Fibroblast of skin of back (primary cell): ENCODE data around the gene GSTO2.

Source experiments
- DNase-seq: peaks from one replicate; pipeline ENCODE4 v3.0.0-alpha.2; 2013

The GSTO2 gene

DNA sequence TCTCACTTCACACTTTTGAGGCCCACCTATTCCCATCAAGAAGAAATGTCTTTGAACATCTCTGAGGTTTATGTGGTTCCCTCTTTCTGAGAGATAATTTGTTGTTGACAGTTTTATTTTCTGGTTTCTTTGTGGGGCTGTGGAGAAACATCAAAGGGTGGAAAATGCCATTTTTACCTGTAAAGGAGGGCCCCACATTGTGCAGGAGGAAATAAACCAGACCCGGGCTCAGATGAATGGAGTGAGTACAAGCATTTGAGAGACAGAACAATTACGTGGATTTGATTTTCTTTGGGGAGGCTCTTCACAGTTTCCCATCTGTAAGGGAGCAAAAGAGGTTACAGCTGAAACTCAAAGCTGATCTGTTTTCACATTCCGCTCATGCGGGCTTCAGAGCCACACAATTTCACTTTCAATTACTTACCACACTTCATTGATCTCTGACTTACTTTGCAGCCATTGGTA lies 39.5 kb downstream of the GSTO2 start:
- no peak for DNase-seq

DNA sequence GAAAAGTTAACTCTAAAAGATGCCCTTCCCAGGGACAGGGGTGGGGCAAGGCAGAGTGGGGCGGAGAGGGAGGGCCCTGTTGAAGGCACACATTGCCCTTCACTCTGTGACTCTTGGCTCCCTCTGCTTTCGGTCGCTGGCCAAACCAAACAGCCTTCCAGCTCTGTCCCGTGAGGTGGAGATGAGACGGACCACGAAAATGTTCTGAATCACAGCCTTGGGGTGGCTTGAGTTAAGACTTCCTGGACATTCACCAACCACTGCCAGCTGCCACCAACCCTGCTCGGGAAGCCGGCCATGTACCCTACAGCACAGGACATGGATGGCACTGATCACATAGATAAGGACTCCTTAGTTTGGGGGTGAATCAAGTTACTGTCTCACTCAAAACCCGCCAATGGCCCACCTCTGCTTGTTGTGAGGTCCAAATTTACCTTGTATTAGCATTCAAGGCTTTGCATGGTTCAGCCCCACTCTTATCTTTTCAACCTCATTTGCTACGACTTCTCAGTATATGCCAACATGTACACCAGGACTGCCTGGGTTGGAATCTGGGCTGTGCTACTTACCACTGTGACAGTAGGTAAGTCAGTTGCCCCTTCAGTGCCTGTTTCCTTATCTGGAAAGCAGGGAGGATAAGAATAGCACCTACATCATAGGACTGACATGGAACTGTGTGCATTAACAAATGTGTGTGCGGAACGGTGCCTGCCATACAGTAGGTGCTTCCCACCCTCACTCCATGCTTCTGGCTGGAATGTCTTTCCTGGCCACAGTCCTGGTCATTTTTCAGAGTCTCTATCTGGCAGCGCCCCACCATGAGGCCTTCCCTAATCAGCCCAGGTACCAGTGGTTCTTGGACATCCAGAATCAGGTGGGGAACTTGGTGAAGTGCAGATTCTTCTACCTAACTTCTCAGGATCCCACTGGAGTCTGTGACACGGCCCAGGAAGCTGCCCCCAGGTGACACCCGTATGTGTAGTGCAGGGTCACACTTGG lies 41.3 kb downstream of the GSTO2 start:
- DNase-seq = peak; percentile 96

DNA sequence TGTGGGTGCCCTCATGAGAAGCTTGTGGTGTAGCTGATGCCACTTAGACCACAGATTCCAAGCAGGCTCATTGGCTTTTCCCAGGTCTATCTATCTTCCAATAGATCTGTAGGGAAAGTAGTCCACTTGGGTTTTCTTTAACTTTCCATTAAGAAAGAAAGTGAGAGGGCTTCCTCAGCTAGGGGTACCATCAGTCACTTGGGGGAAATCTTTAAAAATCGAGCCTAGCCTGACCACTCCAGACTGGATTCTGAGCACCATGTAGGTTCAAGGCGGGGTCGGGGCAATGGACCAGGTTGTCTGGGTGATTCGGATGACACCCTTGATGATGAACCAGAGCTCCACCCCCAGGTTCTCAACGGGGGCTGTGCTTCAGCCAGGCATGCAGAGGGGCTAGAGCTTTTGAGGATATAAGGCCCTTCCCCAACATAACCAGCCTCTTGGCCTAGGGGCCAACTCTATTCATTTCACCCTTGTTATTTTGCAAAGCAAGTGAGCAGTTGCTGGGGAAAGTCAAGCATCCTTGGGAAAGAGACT lies 42.3 kb downstream of the GSTO2 start:
- DNase-seq = no peak

DNA sequence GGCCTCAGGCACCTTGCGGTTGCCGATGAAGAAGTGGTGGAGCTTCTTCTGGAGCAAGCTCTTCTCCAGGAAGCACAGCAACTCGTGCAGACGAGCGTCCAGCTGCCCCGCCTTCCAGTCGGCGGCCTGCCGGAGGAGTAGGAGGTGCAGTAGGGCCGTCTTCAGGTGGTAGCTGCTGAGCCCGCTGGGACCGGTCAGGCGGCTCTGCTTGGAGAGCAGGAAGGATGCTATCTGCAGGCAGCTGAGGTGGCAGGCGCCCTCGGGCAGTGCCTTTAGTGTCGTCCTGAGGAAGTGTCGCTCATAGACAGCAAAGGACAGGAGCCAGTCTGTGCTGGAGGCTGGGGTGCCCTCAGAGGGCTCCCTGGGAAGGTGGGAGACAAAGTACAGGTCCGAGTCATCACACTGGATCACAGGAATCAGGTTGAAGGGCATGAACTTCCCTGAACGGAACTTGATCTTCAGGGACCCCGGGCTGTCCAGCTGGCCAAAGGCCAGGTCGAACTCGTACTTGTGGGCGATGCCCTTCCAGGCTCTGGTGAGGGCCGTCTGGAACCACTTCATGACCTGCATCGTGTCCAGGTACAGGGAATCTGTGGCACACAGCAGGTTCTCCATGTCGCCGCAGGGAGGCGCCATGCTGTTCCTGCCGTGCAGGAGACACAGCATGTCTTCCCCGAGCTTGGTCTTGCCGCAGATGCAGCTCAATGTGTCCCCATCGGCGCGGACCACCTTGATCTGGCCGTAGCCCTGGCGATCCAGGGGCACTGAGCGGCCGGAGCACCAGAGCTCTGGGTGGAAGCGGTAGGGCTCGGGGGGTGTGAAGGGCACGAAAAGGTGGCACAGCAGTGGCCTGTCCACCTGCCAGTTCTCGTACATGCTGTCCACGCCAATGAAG lies 45.9 kb downstream of the GSTO2 start:
- DNase-seq = no peak

DNA sequence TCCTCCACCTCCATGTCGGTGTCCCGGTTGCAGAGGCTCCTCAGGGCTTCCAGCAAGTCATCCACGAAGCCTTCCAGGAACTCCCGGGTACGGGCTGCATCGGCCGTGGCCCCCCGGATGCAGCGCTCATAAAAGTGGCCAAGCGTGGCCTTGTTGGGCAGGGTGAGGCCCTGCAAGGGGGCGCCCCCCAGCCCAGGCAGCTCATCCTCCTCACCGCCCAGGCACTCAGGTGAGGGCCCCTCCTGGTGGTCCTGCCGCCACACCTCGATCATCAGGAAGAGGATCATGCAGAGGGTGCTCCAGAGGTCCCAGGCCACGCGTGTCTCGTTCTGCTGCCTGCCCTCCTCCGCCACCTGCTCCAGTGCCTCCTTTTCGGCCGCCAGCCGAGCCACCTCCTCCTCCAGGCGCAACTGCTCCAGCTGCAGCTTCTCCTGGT lies 46.5 kb downstream of the GSTO2 start:
- DNase-seq = no peak

DNA sequence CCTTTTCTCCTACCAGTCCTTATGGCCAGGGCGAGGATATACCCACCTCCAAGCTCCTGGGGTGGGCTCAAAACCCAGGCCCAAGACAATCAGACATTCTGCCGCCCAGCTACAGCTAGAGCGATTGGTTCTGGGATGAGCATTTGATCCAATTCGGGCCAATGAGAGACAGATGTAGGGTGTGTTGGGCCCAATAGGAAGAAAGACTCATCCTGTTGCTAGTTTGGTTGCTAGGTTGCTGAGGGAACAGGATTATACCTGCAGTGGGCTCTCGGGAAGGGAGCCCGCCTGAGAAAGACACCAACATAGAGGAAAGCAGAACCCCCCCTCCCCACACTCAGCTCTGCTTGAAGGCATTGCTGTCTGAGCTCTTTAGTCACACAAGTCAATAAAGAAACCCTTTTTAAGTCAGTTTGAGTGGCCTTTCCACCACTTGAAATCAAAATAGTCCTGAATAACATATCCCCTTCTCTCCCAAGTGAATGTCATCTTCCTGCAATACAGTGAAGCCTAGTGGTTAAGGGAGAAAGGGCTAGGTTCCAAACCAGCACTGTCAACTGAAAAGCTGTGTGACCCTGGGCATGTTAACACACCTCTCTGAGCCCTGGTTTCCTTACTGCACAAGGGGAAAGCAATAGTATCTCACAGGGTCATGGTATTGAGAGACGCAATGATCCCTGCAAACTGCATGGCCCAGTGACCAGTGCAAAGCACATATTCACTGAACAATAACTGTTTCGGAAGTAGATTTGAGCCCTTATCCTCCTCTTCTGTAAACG lies 47.5 kb downstream of the GSTO2 start:
- no peak for DNase-seq

DNA sequence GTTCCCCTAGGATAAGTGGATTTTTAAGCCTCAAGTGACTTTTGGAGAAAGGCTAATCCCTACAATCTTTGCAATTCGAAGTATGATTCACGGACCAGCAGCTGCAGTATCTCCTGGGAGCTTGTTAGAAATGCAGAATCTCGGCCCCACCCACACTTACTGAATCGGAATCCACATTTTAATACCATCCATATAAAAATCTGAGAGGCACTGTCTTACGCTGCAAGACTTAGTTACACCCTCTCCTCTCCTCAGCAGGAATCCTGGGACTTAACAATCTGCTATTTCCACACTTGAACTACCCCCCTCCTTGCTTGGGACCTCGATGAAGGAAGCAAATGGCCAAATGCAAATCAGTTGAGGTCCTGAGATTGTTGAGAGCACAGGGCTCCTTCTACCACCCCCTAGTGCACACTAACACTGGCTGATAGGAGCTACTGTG lies 48.3 kb downstream of the GSTO2 start:
- DNase-seq = peak; percentile 84

DNA sequence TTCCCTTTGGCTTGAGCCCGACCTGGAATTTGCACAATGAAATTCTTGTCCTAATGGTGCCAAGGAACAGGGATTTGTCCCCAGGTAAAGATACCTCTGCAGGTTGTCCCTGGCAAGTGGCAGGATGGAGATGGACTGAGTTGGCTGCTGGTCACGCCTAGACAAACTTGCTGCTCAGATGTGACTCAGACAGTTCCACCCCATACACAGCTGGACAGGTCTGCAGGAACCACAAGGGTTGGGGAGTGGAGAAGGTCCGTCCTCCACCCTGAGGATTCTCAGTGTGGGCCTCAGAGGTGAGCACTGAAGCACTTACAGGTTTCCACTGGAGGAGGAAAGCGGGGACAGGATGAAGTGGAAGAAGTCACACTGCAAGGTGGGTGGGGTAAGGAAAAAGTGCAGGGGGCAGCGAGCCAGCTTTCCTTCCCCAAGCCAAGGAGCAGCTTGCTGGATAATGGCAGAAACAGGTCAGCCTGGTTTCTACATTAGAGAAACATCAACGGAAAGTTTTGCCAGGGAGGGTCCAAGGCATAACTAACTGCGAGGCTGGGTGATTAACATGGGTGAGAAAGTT lies 48.8 kb downstream of the GSTO2 start:
- no peak for DNase-seq

DNA sequence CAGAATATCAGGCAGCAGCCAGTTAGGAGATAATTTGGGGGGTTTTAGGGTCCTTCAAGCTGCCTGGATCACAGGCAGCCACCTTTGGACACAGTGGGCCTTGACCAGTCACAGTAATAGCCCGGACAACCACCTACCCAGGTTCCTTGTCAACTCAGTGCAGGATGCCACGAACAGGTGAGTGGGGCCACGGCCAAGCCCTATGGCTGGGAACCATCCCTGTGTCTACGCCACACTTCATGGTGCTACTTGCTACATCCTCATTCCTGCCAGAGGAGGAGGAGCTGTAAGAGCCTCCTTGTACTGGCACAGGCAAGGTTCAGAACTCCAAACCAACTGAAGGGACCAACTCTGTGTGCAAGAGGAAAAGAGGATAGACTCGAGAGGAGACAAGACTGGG lies 49.3 kb downstream of the GSTO2 start:
- no peak for DNase-seq

DNA sequence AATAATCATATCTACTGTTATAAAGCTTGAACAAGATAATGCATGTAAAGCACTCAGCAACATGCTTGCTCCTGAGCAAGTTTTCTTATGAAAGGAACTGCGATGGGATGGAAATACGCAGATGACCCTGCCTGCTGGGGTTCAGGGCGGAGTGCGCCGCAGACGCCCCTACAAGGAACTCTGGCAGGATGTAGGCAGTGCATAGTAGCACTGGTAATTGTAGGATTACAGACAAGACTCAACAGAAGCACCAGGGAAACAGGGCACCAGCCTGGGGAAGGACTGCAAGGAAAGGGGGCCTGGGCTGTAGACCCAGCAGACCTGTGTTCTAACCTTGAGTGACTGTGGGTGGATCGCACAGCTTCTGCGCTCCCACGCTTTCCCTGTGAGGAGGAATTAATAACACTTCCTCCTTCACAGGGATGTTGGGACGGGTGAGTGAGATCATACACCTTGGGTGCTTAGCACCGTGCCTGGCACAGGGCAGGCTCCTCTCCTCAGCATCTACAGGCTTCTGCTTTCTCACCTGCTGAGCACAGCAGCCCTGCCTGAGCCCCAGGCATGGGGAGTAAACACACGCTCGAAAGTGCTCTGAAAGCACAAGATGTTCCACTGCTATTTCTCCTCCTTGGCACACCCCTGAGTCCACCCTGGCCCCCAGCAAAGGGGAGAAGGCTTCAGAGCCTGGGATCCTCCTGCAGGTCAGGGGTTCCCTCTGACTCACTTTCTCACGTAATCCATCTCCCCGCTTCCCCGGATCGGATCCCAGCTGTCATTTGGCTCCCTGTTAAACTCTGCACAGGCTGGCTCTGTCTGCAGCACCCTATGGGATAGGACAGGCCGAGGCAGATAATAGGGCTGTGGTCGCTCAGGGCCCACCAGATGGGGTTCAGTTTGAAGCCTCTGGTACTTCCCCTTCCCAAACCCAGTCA lies 50.1 kb downstream of the GSTO2 start:
- no peak for DNase-seq

DNA sequence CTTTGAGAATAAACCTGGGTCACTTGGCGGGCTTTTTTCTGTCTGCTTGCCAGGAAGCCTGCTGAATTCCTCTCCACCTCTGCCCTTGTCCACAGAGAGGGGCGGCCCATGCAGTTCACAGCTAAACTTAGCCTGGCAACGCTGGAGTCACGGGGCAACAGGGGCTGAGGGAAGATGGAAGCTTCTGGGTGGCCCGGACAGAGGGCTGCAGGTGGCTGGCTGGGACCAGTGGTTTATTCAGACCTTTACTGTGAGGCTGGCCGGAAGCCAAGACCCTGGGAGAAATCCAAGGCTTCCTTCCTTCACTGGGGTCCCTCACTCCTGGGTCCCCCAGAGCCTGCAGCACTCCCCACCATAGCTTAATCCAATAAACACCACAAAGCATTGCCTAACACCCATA lies 52.2 kb downstream of the GSTO2 start:
- DNase-seq = no peak

DNA sequence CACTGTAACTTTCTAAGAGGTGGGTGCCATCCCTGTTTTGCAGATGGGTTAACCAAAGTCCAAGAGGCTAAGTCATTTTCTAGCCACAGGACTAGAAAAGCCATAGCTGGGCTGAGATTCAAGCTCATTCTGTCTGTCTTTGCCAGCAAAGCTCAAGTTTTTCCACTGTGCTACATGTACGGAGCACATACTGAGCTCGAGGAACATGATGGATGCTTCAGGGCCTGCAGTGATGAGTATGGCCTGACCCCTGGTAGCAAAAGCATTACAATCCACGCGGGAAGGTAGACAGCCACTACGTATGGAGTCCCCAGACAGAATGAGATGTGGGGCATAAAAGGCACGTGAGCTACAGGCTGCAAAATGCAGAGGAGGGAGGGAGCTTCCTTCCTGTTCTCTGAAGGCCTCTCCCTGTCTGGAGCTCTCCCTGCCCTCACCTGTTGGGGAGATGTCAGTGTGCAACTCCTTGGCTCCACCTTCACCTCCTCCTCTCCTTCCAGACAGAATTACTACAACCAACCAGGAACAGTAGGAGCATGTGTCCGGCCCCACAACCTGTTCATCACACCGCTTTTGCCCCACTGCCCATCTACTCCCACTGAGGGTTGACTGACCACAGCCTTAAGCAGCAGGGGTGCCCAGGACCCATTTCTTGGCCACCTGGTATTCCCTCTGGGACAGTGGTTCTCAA lies 52.9 kb downstream of the GSTO2 start:
- DNase-seq = no peak

DNA sequence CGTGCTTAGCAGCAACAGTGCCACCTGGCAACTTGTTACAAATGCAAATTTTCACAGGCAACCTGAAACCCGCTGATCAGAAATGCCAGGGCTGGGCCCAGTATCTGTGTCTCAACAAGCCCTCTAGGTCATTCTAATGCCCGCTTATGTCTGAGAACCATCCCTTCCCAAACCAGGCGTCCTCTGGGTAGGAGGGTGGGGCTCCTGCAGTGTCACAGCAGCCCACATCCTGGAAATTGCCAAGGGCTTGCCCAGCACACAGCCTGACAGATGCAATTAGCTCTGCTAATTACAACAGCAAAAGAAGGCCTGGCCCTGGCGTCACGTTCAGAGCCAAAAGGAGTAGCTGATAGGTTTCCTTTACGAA lies 53.4 kb downstream of the GSTO2 start:
- DNase-seq = no peak

DNA sequence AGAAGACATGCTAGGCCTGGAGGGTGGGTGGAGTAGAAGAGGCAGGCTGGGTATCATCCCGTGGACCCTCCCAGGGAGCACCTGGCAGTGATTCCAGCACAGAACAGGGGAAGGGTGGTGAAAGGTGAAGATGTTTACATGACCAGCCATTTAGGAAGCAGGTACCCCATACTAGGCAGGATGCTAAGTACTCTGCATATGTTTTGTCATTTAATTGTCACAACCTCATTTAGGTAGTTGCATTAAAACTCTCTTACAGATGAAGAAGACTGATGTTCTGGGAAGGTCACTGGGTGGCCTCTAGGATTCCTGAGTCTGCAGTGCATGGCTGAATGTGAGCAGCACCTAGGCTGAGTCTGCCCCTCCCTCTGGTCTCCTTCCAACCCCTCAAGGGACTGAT lies 54.1 kb downstream of the GSTO2 start:
- no peak for DNase-seq

DNA sequence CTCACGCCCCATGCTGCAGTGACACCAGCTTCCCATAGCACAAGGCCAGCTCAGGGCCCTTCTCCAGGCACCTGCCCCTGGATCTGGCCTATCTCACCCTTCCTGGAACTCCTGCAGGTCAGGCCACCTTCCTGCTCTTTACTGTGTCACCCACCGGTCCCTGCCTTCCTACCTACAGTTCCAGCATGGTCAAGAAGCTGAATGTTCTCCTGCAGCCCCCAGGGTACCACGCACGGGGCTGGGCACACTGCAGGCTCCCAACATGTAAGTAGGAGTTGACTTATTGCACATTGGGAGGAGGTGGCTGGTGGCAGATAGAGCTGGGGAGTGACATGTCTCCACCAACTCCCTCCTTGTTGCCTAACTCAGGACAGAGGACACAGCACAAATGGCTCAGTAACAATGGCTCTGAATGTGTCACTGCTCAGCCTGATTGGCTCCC lies 54.8 kb downstream of the GSTO2 start:
- no peak for DNase-seq

DNA sequence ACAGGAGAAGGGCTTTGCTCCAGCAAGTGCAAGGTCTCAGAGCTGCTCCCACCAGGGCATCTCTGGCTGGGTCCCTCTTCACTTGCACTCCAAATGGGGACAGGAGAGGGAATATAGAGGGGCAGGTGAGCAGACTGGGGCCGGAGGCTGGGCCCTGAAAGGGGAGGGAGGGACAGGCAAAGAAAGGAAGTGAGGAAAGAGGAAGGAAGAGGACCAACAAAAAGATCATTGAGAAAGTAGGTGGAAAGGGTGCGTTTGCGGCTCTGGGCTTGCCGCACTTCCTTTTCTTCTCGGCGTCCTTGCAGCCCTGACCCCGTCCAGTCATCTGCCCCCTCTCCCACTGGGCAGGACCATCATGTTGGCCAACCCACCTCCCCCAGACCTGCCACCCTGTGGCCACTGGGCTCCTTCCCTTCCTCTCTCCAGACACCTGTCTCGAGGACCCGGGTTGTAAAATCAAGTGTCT lies 55.3 kb downstream of the GSTO2 start:
- DNase-seq = no peak

DNA sequence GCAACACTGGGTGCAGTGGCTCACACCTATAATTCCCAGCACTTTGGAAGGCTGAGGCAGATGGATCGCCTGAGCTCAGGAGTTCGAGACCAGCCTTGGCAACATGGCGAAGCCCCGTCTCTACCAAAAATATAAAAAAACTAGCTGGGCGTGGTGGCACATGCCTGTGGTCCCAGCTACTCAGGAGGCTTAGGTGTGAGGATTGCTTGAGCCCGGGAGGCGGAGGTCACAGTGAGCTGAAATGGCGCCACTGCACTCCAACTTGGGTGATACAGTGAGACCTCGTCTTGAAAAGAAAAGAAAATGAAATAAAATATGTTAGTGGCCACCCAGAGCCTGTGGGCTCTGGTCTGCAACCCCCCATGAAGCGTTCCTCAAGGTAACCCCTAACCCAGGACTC lies 55.9 kb downstream of the GSTO2 start:
- no peak for DNase-seq

DNA sequence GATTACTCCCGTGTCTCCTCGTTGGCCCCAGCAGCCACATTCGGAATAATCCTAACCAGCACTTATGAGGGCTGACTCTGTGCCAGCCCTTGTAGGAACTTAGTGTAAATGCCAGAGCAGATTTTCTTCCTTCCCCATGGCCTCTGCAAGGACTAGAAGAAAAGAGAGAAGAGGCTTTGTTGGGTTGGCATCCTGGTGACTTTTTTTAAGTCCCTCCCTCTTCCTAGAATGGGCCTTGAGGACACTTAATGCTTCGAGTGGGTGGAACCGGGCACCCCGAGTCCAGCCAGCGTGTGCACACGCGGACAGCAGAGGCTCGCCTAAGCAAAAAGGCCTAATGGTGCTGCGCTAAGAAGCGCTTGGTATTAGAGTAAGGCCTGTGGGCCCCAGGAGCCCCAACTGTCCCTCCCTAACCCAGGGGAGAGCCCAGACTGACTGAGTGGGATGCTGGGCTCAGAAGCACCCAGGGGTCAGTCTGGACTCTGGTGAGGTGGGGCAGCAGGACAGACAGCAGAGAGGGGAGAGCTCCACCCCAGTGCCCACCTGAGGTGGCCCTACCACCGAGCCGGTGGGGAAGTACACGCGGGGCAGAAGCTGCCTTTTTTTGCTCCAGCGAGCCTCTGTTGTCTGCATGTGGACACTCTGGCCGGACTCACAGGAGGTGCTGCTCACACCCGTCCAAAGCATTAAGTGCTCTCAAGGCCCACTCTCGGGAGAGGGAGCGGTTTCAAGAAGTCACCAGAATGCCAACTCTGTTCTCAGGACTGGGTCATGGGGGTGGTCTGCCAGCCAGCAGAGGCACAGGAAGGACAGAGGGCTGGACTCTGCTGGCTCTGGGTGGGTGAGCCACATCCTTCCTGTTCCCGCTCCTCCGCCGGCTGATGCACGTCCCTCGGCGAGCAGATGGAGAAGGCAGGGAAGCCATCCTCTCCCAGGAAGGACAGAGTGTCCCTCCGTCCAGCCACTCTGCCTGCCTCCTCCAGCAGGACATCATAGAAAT lies 56.8 kb downstream of the GSTO2 start:
- no peak for DNase-seq
